ENCODE measurements around the gene GUCY1A1.

The GUCY1A1 gene

DNA sequence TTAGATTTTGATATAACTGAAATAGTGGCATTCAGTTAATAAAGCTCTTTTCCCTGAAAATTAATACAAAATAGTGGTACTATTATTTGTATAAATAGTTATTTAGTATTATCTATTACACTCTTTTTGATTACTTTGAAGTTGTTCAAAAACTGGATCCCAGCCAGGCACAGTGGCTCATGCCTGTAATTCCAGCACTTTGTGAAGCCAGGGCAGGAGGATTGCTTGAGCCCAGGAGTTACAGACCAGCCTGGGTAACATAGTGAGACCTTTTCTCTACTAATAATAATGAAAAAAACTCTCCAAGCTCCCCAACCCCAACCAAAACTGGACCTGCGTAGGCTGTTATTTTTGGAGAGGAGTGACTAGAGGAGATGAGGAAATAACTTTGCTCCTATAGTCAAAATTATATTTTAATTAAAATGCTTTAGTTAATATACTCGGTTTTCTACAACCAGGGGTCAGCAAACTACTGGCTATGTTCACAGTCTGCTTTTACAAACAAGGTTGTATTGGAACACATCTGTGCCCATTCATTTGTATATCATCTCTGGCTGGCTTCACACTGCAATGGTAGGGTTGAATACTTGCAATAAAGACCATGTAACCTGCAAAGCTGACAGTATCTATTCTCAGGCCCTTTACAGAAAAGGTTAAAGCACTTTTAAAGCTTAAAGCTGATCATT, 27.6 kb downstream of the GUCY1A1 start:
- DNase-seq: no peak

DNA sequence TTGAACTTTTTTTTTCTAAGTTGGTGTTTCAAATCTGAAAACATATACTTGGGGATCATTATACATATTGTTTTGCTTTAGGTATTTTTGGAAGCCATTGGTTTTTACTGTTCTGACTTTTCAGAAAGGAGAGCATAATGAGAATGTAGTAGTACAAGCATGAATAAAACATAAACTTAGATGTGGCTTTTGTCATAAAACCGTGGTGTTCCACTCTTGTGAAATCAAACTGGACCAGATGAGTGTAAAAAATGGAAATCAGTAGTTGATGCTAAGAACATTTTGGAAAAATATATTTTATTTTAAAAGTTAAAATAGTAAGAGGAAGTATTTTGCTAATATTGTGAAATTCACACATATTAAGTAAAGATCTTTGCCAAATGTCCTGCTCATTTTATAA, 29.6 kb downstream of the GUCY1A1 start:
- DNase-seq: no peak

DNA sequence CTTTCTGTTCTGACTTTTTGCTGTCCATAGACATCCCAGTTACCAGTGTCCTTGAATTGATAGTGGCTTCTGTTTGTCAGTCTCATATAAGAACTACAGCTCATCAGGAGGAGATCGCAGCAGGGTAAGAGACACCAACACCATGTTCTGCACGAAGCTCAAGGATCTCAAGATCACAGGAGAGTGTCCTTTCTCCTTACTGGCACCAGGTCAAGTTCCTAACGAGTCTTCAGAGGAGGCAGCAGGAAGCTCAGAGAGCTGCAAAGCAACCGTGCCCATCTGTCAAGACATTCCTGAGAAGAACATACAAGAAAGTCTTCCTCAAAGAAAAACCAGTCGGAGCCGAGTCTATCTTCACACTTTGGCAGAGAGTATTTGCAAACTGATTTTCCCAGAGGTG, 30.1 kb downstream of the GUCY1A1 start:
- no peak for DNase-seq

DNA sequence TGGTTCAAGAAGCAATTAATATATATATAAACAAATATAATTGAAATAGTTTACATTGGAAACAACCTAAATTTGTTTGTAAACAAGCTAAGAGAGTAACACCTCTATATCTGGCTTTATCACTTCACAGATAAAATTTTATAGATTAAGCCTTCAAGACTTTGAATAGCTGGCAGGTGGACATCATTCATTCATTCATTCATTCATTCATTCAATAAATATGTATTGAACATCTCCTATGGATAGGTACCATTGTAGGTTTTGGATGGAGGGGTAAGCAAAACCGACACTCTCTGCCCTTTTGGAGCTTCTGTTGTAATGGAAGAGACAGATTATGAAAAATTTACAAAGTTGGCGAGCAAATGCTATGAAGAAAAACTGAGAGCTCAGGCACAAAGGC, 35.2 kb downstream of the GUCY1A1 start:
- no peak for DNase-seq

DNA sequence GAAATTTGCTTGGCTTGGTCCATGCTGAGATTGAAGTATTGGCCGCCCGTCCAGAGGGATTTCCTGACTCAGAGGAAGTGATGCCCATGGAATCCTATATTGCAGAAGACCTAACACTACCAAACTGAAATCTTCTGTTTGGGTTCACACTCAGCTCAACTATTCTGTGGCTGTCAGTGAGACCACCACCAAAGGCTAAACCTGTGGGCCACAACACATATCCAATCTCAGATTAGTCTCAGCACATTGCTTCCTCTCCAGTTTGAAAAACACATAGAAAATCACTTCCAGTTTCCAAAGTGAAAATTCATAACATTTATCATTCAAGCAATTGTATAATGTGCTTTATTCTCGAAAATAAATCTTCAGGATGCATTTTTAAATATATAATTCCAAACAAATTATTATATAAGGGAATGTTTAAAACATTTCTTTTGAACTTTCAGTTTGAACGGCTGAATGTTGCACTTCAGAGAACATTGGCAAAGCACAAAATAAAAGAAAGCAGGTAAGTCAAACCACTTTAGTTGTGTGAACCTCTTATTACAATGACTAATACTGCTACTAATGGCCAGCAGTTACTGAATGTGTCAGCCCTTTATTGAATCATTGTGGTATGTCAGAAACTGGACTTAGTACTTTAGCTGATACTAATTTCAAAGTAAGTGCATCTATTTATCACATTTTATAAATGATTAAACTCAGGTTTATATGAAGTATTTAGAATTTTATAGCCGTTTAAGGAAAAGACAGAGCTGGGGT, 37.0 kb downstream of the GUCY1A1 start:
- no peak for DNase-seq

DNA sequence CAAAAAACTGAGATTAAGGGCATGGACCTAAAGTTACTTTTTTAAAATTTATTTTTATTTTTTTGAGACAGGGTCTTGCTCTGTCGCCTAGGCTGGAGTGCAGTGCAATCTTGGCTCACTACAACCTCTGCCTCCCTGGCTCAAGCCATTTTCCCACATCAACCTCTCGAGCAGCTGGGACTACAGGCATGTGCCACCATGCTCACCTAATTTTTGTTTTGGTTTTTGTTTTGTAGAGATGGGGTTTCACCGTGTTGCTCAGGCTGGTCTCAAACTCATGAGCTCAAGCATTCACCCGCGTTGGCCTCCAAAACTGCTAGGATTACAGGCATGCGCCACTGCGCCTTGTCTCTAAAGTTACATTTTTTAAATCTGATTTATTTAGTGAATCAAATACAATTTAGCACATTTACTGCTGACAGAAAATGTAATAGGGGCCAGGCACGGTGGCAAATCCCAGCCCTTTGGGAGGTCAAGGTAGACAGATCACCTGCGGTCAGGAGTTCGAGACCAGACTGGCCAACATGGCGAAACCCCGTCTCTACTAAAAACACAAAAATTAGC, 38.3 kb downstream of the GUCY1A1 start:
- no peak for DNase-seq

DNA sequence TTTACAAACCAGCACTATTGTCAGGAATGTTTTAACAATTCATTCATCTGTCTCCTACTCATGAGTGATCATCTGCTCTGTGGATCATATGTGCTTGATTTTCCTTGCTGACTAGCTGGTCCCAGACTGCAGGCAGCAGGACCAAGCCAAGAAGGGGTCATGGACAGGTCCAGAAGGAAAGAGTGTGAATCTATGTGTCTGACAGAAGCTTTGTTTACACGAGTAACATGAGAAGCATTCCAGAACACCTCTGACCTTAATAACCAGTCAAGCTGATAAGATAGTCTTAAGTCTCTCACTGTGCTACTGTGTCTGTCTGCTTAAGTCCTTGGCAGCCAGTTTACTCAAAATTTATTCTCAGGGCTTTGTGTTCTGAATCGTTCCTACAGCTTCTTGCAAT, 39.0 kb downstream of the GUCY1A1 start:
- DNase-seq: no peak

DNA sequence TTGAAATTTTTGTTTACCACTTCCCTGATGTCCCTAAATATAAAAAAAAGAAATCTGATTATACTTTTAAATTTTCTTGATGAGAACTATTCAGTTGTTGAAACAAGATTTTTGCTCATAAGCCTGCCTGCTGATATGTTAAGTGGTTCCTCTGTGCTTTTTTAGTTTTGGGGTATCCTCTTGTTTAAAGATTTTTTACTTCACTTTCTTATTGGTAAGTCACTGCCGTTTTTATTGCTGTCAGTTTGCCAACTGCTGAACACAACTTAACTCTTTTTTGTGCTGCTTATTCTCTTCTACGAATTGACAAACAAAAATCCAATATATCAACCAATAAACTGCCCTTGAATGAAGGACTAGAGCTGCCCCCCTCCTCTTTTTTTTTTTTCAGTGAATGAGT, 39.5 kb downstream of the GUCY1A1 start:
- DNase-seq: no peak

DNA sequence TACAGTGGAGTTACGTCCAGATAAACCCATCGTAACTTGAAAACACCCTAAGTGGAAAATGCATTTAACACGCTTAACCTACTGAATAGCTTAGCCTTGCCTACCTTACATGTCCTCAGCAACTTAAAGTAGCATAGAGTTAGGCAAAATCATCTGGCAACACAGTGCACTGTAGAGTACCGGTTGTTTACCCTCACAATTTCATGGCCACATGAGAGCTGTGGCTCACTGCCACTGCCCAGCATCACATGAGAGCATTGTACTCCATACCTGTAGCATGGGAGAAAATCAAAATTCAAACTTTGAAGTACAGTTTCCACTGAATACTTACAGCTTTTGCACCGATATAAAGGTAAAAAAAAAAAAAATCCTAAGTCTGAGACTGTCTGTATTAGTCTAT, 40.6 kb downstream of the GUCY1A1 start:
- no peak for DNase-seq

DNA sequence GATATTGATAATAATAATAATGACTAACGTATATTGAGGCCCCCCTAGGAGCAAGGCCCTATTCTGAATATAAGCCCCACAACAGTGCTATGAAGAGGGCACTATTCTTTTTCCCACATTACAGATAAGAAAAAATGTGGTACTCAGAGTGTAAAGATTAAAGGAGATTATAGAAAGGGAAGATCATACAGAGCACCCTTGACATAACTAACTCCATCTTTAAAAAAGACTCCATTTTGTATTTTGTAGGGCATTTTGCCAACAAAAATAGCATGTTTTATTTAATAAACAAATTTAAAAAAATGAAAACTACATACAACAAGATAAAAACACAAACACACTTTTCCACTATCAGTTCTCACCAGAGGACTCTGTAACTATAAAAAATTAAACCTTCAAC, 42.1 kb downstream of the GUCY1A1 start:
- DNase-seq: no peak

DNA sequence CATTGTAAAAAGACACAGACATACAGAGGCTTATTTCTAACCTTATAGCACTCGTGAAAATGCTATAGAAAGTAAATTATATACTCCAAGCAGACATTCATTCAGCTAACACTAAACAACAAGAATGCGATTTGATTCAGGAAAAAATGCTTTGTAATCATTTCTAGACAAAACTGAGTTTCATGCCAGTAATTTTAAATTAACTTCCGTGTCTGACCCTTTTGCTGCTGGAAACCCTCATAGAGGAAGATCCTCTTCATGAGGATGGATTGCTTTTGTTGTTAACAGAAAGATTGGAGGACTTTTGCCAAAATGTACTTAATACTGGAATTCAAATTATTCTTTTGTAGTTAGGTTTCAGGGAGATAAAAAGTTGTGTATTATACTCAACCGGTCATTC, 43.3 kb downstream of the GUCY1A1 start:
- no peak for DNase-seq

DNA sequence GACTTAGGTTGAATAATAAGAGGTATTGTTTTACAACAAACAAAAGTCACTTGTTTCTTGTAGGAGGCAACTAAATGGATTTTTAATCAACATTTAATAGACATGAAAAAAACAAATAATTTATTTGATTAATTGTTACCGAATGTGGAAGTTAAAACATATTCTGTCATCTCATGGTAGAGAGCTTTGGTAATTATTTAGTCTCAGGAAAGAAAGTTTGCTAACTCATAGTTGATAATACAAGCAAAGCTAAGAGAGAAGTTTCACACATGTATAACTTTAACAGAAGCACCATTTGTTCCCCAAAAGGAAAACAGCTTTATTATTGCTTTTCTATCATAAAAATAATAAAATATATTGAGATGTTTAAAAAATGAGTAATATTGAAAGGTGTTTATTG, 44.9 kb downstream of the GUCY1A1 start:
- DNase-seq: no peak

DNA sequence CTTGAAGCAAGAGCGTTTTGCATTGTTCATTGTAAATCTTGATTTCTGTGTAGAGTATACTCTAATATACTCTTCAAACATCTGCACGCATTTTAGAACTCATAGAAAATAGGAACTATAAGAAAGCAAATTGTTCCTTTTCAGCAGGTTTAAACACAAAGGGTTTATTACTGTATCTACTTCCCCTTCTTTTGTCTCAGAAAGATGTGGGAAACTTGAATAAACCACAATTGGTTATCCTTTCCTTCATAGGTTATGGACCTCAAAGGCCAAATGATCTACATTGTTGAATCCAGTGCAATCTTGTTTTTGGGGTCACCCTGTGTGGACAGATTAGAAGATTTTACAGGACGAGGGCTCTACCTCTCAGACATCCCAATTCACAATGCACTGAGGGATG, 46.2 kb downstream of the GUCY1A1 start:
- no peak for DNase-seq

DNA sequence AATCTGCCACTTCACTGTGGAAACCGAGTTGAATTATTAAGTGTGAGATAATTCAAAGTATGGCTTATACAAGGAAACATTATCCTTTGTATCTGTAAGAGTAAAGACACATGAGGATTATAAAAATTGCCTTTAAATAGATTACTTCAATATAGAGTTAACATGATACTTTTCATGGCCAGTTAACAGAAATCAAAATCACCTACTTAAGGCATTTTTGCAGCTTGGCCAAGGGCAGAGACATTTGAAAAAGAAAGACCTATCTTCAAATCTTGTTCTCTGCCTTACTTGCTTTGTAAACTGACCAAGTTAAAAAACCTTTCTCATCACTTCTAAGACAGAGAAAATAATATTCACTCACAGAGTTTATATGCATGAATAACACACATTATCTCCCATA, 47.3 kb downstream of the GUCY1A1 start:
- no peak for DNase-seq

DNA sequence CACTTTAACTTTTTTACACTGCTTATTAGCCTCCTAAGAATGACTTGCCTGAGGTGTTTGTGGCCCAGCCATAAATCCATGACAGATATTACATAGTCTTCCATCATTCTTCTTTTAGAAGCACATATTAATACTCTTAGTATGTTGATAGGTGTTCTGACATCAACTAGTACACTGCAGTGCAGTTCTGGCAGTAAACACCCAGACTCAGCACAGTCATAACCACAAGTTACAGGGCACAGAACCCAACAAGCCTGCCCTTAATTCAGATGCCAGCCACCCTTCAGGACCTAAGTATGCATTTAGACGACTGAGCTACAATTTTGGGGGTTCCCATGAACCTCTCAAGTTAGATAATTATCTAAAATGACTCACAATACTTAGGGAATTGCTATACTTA, 55.7 kb downstream of the GUCY1A1 start:
- no peak for DNase-seq

DNA sequence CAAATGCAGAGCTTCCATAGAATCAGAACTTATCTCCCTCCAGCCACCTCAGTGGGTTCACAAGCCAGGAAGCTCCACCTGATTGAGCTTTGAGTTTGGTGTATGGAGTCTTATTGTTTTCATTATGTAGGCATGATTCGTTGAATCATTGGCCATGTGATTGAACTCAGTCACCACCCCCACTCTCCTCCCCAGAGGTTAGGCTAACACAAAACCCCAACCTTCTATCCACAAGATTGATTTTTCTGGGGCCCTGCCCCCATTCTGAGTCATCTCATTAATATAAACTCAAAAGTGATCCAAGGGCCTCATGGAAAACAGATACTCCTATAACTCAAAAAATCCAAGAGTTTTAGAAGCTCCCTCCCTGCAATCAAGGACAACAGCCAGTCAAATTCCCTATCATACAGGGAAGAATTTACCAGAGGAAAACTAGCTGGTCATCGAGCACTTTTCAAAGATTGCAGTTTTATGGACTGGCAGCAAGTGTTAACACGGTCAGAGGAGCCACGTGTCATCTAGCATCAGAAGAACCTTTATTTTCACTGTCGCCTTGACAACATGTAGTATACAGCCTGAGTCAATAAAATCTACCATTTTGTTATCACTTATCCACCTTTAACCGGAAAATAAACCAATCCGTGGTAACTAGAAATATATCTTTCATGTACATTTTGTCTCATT, 56.3 kb downstream of the GUCY1A1 start:
- no peak for DNase-seq

DNA sequence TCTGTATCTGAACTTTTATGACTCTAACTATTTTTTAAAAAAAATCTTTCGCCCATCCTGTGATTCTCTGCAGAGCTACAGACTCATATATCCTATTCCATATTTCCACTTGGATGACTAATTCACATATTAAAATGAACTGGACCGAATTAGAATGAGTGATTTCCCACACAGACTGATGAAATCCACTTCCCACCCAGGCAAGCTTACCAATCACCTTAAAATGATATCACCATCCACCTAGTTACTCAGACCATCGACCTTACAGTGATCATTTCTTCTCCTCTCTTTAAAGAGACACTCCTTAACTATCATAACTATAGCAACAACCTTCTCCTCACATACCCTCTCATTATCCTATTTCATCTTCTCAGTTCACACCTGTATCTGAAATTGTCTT, 58.1 kb downstream of the GUCY1A1 start:
- DNase-seq: no peak

DNA sequence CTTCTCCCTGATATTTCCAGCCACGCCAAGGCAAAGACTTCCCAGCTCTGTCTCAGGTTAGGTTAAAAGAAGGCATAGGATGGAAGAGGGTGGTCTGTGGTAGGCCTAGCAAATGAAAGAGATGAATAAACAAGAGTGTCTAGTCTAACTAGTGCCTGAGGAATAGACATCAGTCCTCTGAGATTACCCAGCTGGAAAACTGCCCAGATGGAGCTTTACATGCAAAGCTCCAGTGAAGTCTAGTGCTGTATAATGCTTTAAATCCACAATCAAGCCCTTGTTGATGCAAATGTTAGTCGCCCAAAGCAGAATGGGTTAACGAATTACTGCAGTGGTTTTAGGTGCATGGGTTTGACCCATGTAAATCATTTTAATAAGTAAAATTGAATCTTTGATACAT, 67.4 kb downstream of the GUCY1A1 start:
- DNase-seq: no peak

DNA sequence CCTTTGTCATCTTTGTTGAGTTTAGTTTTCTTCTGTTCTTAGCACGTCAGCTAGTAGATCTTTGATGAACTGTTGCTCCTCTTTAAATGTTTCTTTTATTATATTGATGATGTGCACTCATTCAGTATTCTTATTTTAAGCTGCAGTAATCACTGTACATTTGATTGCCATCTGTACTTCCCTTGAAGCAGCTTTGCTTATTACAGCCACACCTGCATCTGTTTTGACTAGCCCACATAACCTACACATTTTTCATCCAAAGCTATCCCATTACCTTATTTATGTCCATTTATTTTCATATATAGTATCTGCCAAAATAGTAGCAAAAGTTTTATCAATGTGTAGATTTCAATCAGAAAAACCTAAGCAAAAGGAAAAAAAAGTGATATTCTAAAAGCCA, 68.3 kb downstream of the GUCY1A1 start:
- DNase-seq: no peak

DNA sequence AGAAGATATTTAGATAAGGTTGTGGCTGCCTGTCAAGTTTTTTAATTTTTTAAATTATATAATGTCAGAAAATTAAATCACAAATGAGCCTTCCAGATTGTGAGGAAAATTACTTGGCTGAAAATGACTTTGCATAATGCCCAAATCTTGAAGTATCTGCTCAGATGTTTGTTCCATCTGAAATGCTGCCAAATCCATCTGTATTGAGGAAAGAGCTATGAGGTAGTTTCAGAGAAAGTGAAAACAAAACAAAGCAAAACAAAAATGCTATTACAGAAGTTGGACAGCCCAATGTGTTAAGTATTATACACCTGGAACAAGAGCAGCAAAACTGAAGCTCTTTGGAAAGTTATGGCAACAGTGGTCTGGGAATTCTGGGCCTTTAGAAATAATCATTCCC, 68.8 kb downstream of the GUCY1A1 start:
- DNase-seq: no peak

DNA sequence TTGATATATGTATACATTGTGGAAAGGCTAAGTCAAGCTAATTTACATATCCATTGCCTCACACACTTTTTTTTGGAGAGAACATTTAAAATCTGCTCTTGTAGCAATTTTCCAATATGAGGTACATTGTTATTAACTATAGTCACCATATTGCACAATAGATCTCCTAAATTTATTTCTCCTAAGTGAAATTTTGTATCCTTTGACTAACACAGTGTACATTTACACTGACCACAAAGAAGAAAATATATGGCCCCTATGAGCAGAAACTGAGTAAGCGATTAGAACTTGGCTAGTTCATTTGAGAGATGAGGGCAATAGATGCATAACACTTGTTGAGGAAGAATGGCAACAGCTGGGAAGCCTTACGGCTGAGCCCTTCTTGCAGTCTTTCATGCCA, 71.9 kb downstream of the GUCY1A1 start:
- DNase-seq: no peak

DNA sequence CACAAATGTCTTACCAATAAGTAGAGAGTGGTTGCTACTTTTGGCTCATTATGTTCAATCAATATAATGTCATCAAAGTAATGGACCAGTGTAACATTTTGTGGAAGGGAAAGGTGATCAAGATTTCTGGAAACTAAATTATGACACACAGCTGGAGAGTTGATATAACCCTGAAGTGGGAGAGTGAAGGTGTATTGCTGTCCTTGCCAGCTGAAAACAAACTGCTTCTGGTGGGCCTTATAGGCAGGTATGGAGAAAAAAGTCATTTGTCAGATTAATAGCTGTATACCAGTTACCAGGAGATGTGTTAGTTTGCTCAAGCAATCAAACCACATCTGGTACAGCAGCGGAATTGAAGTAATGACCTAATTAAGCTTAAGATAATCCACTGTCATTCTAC, 74.9 kb downstream of the GUCY1A1 start:
- no peak for DNase-seq

DNA sequence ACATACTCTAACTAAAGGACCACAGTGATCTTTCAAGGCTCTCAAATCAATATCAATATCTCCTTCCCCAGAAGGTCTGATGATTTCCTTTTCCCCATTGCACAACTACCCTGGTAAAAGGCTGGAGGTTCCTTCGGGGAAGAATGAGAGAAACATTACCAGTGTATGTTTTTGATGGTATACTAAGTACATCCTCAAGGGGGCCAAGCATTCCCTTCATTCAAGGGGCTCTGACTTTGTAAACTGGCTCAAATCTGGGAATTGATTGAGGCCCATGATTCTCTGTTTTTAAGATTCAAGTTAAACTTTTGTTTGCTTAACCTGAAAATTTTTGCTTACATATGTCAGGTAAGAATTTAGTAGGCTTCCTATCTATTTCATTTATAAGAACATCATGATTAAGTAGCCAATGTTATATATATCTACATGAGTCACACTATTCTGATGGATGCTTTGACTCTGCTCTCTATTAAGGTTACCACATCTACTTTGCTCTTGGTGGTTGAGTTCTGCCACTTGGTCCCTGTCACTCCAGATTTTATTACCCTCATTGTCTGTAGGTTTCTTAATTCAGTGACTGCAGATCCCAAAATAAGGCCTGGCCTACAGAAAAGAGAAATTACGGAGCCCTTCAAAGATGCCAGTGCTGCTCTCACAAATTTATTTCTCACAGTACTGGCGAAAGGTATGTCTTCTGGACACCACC, 75.8 kb downstream of the GUCY1A1 start:
- no peak for DNase-seq

All from NCI-H345 (cell line).